ENCODE measurements around the gene HOXA3. TPM values are rescaled to one million over a fixed set of nuclear protein-coding genes. Genes with fewer than 3 reads are reported as not detected.
A peak's percentile ranks its signal among the peaks of the same experiment; 100 is the strongest.

Gene HOXA3
- total and polyA plus RNA-seq, 10 of the 15 experiments (the other 5 are each of a cell fraction or from before 2014, with no cell fraction given), result 0.05 TPM; not detected in 9

DNA sequence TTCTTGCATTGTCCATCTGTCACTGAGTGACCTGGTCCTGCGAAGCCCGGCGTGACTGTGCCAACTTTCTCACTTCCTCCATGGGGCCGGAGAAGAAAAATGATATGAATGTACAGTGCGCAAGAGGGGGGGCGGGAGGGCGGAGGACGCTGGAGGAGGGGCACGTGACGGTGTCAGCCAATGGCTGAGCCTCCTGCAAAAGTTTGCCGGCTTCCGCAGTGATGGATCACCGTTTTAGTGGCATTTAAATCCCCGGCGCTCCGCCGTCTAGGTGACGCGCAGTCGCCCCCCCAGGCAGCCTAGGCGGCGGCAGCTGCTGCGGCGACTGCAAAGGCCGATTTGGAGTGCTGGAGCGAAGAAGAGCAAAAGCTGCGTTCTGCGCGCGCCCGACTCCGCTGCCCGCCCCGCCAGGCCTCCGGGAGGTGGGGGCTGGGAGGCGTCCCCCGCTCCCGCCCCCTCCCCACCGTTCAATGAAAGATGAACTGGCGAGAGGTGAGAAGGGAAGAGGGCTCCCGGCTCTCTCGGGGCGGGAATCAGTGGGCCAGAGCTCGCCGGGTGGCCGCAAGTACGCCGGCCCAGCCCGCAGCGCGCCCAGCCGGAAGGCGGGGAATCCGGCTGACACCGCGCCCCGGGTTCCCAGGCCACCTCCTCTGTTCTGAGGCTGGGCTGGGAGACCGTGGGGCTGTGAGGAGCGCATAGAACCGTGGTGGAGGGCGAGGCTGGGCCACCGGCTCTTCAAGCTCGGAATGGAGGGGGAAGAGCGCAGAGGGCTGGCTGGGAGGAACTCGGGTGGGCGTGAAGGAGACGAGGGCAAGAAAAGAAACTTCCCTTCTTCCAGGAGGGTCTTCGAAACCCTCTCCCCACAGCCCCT is 56.3 kb downstream of the HOXA3 start, which contains the start of gene HOXA1 (continued):
- TF ChIP-seq SPI1 (IDR thresholded peaks at IDR 0.05; ENCODE audit: borderline replicate concordance, insufficient read depth, low read depth, low read length) (peak; percentile 89), SMAD5 (IDR thresholded peaks at IDR 0.05; ENCODE audit: low read depth) (no peak), SMC3 (IDR thresholded peaks at IDR 0.05; ENCODE audit: borderline replicate concordance, low read length) (no peak), CREB1 (IDR thresholded peaks at IDR 0.05; ENCODE audit: low read depth) (peak; percentile 21; the same call in 1 of the 2 replicates), CREM (IDR thresholded peaks at IDR 0.05; ENCODE audit: low read depth) (0 out of 2 replicates have a peak, but pooled peaks have one; percentile 10), IRF4 (IDR thresholded peaks at IDR 0.05; ENCODE audit: low read depth, low read length) (no peak), NFIC (IDR thresholded peaks at IDR 0.05; ENCODE audit: low read depth, low read length) (no peak), TCF7 (IDR thresholded peaks at IDR 0.05; ENCODE audit: borderline replicate concordance) (no peak), BACH1 (IDR thresholded peaks at IDR 0.05; ENCODE audit: borderline replicate concordance) (no peak), RFX5 (IDR thresholded peaks at IDR 0.05; ENCODE audit: low read depth, low read length) (no peak), HDAC6 (IDR thresholded peaks at IDR 0.05; ENCODE audit: unreplicated experiment) (peak; percentile 39), KLF5 (IDR thresholded peaks at IDR 0.05; ENCODE audit: partially characterized antibody) (no peak), CBFB (IDR thresholded peaks at IDR 0.05; ENCODE audit: low read depth) (no peak), MTA3 (IDR thresholded peaks at IDR 0.05; ENCODE audit: borderline replicate concordance, low read length) (no peak)
- TF ChIP-seq, protein P1, sequence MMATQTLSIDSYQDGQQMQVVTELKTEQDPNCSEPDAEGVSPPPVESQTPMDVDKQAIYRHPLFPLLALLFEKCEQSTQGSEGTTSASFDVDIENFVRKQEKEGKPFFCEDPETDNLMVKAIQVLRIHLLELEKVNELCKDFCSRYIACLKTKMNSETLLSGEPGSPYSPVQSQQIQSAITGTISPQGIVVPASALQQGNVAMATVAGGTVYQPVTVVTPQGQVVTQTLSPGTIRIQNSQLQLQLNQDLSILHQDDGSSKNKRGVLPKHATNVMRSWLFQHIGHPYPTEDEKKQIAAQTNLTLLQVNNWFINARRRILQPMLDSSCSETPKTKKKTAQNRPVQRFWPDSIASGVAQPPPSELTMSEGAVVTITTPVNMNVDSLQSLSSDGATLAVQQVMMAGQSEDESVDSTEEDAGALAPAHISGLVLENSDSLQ (IDR thresholded peaks at IDR 0.05), result peak; percentile 67; the same call in 1 of the 2 replicates
- TF ChIP-seq, protein P2, sequence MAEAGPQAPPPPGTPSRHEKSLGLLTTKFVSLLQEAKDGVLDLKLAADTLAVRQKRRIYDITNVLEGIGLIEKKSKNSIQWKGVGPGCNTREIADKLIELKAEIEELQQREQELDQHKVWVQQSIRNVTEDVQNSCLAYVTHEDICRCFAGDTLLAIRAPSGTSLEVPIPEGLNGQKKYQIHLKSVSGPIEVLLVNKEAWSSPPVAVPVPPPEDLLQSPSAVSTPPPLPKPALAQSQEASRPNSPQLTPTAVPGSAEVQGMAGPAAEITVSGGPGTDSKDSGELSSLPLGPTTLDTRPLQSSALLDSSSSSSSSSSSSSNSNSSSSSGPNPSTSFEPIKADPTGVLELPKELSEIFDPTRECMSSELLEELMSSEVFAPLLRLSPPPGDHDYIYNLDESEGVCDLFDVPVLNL (IDR thresholded peaks at IDR 0.05; ENCODE audit: low read depth, low read length), result no peak
- TF ChIP-seq, protein P3, sequence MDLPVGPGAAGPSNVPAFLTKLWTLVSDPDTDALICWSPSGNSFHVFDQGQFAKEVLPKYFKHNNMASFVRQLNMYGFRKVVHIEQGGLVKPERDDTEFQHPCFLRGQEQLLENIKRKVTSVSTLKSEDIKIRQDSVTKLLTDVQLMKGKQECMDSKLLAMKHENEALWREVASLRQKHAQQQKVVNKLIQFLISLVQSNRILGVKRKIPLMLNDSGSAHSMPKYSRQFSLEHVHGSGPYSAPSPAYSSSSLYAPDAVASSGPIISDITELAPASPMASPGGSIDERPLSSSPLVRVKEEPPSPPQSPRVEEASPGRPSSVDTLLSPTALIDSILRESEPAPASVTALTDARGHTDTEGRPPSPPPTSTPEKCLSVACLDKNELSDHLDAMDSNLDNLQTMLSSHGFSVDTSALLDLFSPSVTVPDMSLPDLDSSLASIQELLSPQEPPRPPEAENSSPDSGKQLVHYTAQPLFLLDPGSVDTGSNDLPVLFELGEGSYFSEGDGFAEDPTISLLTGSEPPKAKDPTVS (IDR thresholded peaks at IDR 0.05; ENCODE audit: low read depth, low read length), result no peak
- TF ChIP-seq, protein P4, sequence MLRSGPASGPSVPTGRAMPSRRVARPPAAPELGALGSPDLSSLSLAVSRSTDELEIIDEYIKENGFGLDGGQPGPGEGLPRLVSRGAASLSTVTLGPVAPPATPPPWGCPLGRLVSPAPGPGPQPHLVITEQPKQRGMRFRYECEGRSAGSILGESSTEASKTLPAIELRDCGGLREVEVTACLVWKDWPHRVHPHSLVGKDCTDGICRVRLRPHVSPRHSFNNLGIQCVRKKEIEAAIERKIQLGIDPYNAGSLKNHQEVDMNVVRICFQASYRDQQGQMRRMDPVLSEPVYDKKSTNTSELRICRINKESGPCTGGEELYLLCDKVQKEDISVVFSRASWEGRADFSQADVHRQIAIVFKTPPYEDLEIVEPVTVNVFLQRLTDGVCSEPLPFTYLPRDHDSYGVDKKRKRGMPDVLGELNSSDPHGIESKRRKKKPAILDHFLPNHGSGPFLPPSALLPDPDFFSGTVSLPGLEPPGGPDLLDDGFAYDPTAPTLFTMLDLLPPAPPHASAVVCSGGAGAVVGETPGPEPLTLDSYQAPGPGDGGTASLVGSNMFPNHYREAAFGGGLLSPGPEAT (IDR thresholded peaks at IDR 0.05; ENCODE audit: low read depth), result no peak
- TF ChIP-seq, protein P5, sequence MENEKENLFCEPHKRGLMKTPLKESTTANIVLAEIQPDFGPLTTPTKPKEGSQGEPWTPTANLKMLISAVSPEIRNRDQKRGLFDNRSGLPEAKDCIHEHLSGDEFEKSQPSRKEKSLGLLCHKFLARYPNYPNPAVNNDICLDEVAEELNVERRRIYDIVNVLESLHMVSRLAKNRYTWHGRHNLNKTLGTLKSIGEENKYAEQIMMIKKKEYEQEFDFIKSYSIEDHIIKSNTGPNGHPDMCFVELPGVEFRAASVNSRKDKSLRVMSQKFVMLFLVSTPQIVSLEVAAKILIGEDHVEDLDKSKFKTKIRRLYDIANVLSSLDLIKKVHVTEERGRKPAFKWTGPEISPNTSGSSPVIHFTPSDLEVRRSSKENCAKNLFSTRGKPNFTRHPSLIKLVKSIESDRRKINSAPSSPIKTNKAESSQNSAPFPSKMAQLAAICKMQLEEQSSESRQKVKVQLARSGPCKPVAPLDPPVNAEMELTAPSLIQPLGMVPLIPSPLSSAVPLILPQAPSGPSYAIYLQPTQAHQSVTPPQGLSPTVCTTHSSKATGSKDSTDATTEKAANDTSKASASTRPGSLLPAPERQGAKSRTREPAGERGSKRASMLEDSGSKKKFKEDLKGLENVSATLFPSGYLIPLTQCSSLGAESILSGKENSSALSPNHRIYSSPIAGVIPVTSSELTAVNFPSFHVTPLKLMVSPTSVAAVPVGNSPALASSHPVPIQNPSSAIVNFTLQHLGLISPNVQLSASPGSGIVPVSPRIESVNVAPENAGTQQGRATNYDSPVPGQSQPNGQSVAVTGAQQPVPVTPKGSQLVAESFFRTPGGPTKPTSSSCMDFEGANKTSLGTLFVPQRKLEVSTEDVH (IDR thresholded peaks at IDR 0.05; ENCODE audit: low read depth, partially characterized antibody), result no peak
- TF ChIP-seq, protein P6, sequence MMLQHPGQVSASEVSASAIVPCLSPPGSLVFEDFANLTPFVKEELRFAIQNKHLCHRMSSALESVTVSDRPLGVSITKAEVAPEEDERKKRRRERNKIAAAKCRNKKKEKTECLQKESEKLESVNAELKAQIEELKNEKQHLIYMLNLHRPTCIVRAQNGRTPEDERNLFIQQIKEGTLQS (IDR thresholded peaks at IDR 0.05; ENCODE audit: borderline replicate concordance, extremely low read depth, low read depth, low read length), result peak; percentile 47; the same call in 1 of the 2 replicates

Measured in GM12878 (cell line).